GM18907 (cell line): ENCODE measurements around the gene MAMSTR.
A peak's percentile ranks its signal among the peaks of the same experiment; 100 is the strongest.
"Not testable (repeated sequence)": the region's sequence is repeated elsewhere in the genome, so short reads cannot be mapped to it uniquely, and the experiment has no call there.

ENCODE experiments used
- ATAC-seq: cut with Tn5 transposase; IDR thresholded peaks from one replicate; pipeline ENCODE4 v1.9.1; 2021; ENCODE audit warnings: mild to moderate bottlenecking, moderate library complexity; ENCODE audit not compliant: unreplicated experiment

Gene MAMSTR

GRCh38 chr19:48722196-48722708 lies 2.7 kb upstream of the MAMSTR start:
- no peak for ATAC-seq

GRCh38 chr19:48720613-48721296 lies 1.2 kb upstream of the MAMSTR start:
- ATAC-seq = peak; percentile 78

- no peak for ATAC-seq
Measured at GRCh38 chr19:48720251-48720612, 707 bp upstream of the MAMSTR start.

GRCh38 chr19:48718711-48719231 lies 754 bp downstream of the MAMSTR start:
- ATAC-seq = no peak

GRCh38 chr19:48718106-48718505 lies 1.4 kb downstream of the MAMSTR start:
- ATAC-seq = not testable (repeated sequence)

- no peak for ATAC-seq
Measured at GRCh38 chr19:48716562-48717291, 2.8 kb downstream of the MAMSTR start.

GRCh38 chr19:48715681-48716171 lies 3.8 kb downstream of the MAMSTR start:
- no peak for ATAC-seq

GRCh38 chr19:48714759-48715675 lies 4.5 kb downstream of the MAMSTR start:
- no peak for ATAC-seq

GRCh38 chr19:48713864-48714755 lies 5.4 kb downstream of the MAMSTR start:
- peak; percentile 90 for ATAC-seq

- ATAC-seq = no peak
Measured at GRCh38 chr19:48713041-48713863, 6.3 kb downstream of the MAMSTR start.

- ATAC-seq = no peak
Measured at GRCh38 chr19:48711106-48711662, 8.3 kb downstream of the MAMSTR start.

GRCh38 chr19:48708471-48708870 lies 11.1 kb downstream of the MAMSTR start:
- ATAC-seq = no peak

GRCh38 chr19:48705431-48705830 lies 14.1 kb downstream of the MAMSTR start:
- no peak for ATAC-seq

GRCh38 chr19:48703316-48703715 lies 16.2 kb downstream of the MAMSTR start:
- no peak for ATAC-seq

- no peak for ATAC-seq
Measured at GRCh38 chr19:48702701-48703100, 16.8 kb downstream of the MAMSTR start.

GRCh38 chr19:48698046-48698445 lies 21.5 kb downstream of the MAMSTR start:
- ATAC-seq = no peak

GRCh38 chr19:48696353-48697010 lies 23.0 kb downstream of the MAMSTR start:
- no peak for ATAC-seq

- no peak for ATAC-seq
Measured at GRCh38 chr19:48695743-48696352, 23.7 kb downstream of the MAMSTR start, which contains the start of gene FUT2. Gene FUT2 (plus strand): TSS chr19:48695971. CDS start chr19:48702957, 6,986 bp downstream.
